ENCODE measurements around the gene ERN1. TPM values are rescaled to one million over a fixed set of nuclear protein-coding genes. Genes with fewer than 3 reads are reported as not detected.

Gene ERN1
- total RNA-seq, 1 donor from 2014 or later, result 14.9 TPM

- no peak for DNase-seq (ENCODE audit: low spot score)
- Mint-ChIP-seq H3K4me3 (ENCODE audit: unreplicated experiment) (no peak overlapping the region), H3K27me3 (ENCODE audit: low read depth) (no peaks in the 10 kb centered on the region), H3K4me1 (ENCODE audit: low read depth) (peaks cover 57% of the 10 kb centered on the region), H3K9me3 (ENCODE audit: low read depth) (no peaks in the 10 kb centered on the region), H3K36me3 (ENCODE audit: low read depth) (peaks cover 9% of the 10 kb centered on the region), H3K27ac (ENCODE audit: unreplicated experiment) (peak overlapping the region; percentile 73)
- TF ChIP-seq CTCF (IDR thresholded peaks at IDR 0.05), result no peak
These were observed 26.7 kb upstream of the ERN1 start for GRCh38 chr17:64156670-64157069.

- Mint-ChIP-seq H3K4me1 (ENCODE audit: low read depth) (peaks cover 57% of the 10 kb centered on the region), H3K4me3 (ENCODE audit: unreplicated experiment) (no peak overlapping the region), H3K27me3 (ENCODE audit: low read depth) (no peaks in the 10 kb centered on the region), H3K27ac (ENCODE audit: unreplicated experiment) (peak overlapping the region; percentile 76), H3K9me3 (ENCODE audit: low read depth) (no peaks in the 10 kb centered on the region), H3K36me3 (ENCODE audit: low read depth) (peaks cover 9% of the 10 kb centered on the region)
- TF ChIP-seq CTCF (IDR thresholded peaks at IDR 0.05), result no peak
- DNase-seq (ENCODE audit: low spot score), result no peak
These were observed 26.0 kb upstream of the ERN1 start for GRCh38 chr17:64155751-64156544.

- TF ChIP-seq CTCF (IDR thresholded peaks at IDR 0.05), result no peak
- Mint-ChIP-seq H3K36me3 (ENCODE audit: low read depth) (peaks cover 9% of the 10 kb centered on the region), H3K27ac (ENCODE audit: unreplicated experiment) (peak overlapping the region; percentile 76), H3K4me1 (ENCODE audit: low read depth) (peaks cover 57% of the 10 kb centered on the region), H3K9me3 (ENCODE audit: low read depth) (no peaks in the 10 kb centered on the region), H3K27me3 (ENCODE audit: low read depth) (no peaks in the 10 kb centered on the region), H3K4me3 (ENCODE audit: unreplicated experiment) (no peak overlapping the region)
- DNase-seq (ENCODE audit: low spot score), result no peak
These were observed 25.2 kb upstream of the ERN1 start for GRCh38 chr17:64155129-64155528.

- no peak for TF ChIP-seq CTCF (IDR thresholded peaks at IDR 0.05)
- Mint-ChIP-seq H3K4me1 (ENCODE audit: low read depth) (peaks cover 57% of the 10 kb centered on the region), H3K9me3 (ENCODE audit: low read depth) (no peaks in the 10 kb centered on the region), H3K36me3 (ENCODE audit: low read depth) (peaks cover 9% of the 10 kb centered on the region), H3K4me3 (ENCODE audit: unreplicated experiment) (no peak overlapping the region), H3K27me3 (ENCODE audit: low read depth) (no peaks in the 10 kb centered on the region), H3K27ac (ENCODE audit: unreplicated experiment) (no peak overlapping the region)
- no peak for DNase-seq (ENCODE audit: low spot score)
These were observed 24.8 kb upstream of the ERN1 start for GRCh38 chr17:64154717-64155116.

- no peak for TF ChIP-seq CTCF (IDR thresholded peaks at IDR 0.05)
- DNase-seq (ENCODE audit: low spot score), result no peak
- Mint-ChIP-seq H3K27me3 (ENCODE audit: low read depth) (no peaks in the 10 kb centered on the region), H3K4me1 (ENCODE audit: low read depth) (peaks cover 54% of the 10 kb centered on the region), H3K9me3 (ENCODE audit: low read depth) (no peaks in the 10 kb centered on the region), H3K36me3 (ENCODE audit: low read depth) (peaks cover 9% of the 10 kb centered on the region), H3K27ac (ENCODE audit: unreplicated experiment) (peak overlapping the region; percentile 34), H3K4me3 (ENCODE audit: unreplicated experiment) (no peak overlapping the region)
These were observed 24.4 kb upstream of the ERN1 start for GRCh38 chr17:64154313-64154695.
